Tibial nerve (tissue), 3 donors: Measurements from ENCODE around the gene MARK2.

Experiments
- POLR2A ChIP-seq, 2 donors: fragments of 450-650 bp; IDR thresholded peaks; one replicate each; pipeline ENCODE4 v1.6.1; 2017; ENCODE audit warnings: antibody characterized with exemption in 2 of 2, mild to moderate bottlenecking in 2 of 2, moderate library complexity in 2 of 2
- TF ChIP-seq, protein P1 (sequence below), 5 experiments: fragments of 200-600 bp in 3 of 5; fragments of 450-650 bp in 2 of 5; sonication (generic) in 3 of 5; IDR thresholded peaks; one replicate each; pipeline ENCODE4 v1.5.1; 2016 to 2019; ENCODE audit warnings: antibody characterized with exemption in 5 of 5, mild to moderate bottlenecking in 3 of 5, moderate library complexity in 2 of 5

- TF ChIP-seq, protein P1, sequence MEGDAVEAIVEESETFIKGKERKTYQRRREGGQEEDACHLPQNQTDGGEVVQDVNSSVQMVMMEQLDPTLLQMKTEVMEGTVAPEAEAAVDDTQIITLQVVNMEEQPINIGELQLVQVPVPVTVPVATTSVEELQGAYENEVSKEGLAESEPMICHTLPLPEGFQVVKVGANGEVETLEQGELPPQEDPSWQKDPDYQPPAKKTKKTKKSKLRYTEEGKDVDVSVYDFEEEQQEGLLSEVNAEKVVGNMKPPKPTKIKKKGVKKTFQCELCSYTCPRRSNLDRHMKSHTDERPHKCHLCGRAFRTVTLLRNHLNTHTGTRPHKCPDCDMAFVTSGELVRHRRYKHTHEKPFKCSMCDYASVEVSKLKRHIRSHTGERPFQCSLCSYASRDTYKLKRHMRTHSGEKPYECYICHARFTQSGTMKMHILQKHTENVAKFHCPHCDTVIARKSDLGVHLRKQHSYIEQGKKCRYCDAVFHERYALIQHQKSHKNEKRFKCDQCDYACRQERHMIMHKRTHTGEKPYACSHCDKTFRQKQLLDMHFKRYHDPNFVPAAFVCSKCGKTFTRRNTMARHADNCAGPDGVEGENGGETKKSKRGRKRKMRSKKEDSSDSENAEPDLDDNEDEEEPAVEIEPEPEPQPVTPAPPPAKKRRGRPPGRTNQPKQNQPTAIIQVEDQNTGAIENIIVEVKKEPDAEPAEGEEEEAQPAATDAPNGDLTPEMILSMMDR (IDR thresholded peaks at IDR 0.05), result no peak
- no peak for TF ChIP-seq POLR2A (IDR thresholded peaks at IDR 0.05)
Measured at GRCh38 chr11:63831326-63831725, 7.6 kb upstream of the MARK2 start.
